OCI-LY1 (cell line): Measurements from ENCODE around the gene SQOR.

ENCODE experiments used
- H2AFZ ChIP-seq: fragments of 200-600 bp; sonication (generic), shearing (Covaris generic); 2 replicates; pipeline ENCODE4 v1.6.0; 2014; ENCODE audit warnings: antibody characterized with exemption, mild to moderate bottlenecking, low read length
- H3F3A ChIP-seq: fragments of 200-600 bp; sonication (generic), shearing (Covaris generic); 2 replicates; pipeline ENCODE4 v1.6.0; 2014; ENCODE audit warnings: mild to moderate bottlenecking, antibody characterized with exemption, low read length, moderate library complexity; ENCODE audit not compliant: insufficient read depth
- H3K27ac ChIP-seq: fragments of 200-600 bp; sonication (generic); 2 replicates; pipeline ENCODE4 v1.5.1; 2014; ENCODE audit warnings: low read length, mixed run types, mild to moderate bottlenecking, low read depth; ENCODE audit not compliant: poor library complexity, severe bottlenecking
- H3K27me3 ChIP-seq: fragments of 200-600 bp; sonication (generic); 2 replicates; pipeline ENCODE4 v1.6.0; 2014; ENCODE audit warnings: antibody characterized with exemption, mild to moderate bottlenecking, low read length, moderate library complexity; ENCODE audit not compliant: insufficient read depth
- H3K36me3 ChIP-seq: fragments of 200-600 bp; sonication (generic); 2 replicates; pipeline ENCODE4 v1.6.1; 2014; ENCODE audit warnings: mild to moderate bottlenecking, antibody characterized with exemption, low read length, moderate library complexity, mixed read lengths; ENCODE audit not compliant: insufficient read depth
- H3K4me1 ChIP-seq: fragments of 200-600 bp; sonication (generic); 2 replicates; pipeline ENCODE4 v1.5.1; 2014; ENCODE audit warnings: mild to moderate bottlenecking, low read length, moderate library complexity; ENCODE audit not compliant: insufficient read depth, severe bottlenecking
- H3K4me2 ChIP-seq: fragments of 200-600 bp; sonication (generic), shearing (Covaris generic); 2 replicates; pipeline ENCODE4 v1.6.1; 2014; ENCODE audit warnings: low read length
- H3K4me3 ChIP-seq: fragments of 200-600 bp; sonication (generic); 2 replicates; pipeline ENCODE4 v1.5.1; 2014; ENCODE audit warnings: low read length, low read depth, mild to moderate bottlenecking, mixed read lengths; ENCODE audit not compliant: poor library complexity, severe bottlenecking
- H3K79me2 ChIP-seq: fragments of 200-600 bp; shearing (Covaris generic); 2 replicates; pipeline ENCODE4 v1.6.1; 2016; ENCODE audit warnings: mixed run types, low read length, mixed read lengths; ENCODE audit not compliant: insufficient read depth
- H3K9ac ChIP-seq: fragments of 200-600 bp; sonication (generic), shearing (Covaris generic); 2 replicates; pipeline ENCODE4 v1.6.1; 2014; ENCODE audit warnings: mild to moderate bottlenecking, low read length, mixed read lengths
- H3K9me2 ChIP-seq: fragments of 200-600 bp; sonication (generic), shearing (Covaris generic); 2 replicates; pipeline ENCODE4 v1.6.1; 2014; ENCODE audit warnings: low read depth, mild to moderate bottlenecking, low read length, mixed read lengths
- H3K9me3 ChIP-seq: fragments of 200-600 bp; shearing (Covaris generic); 2 replicates; pipeline ENCODE4 v1.6.1; 2014; ENCODE audit warnings: low read length, mixed read lengths
- H4K20me1 ChIP-seq: fragments of 200-600 bp; sonication (generic), shearing (Covaris generic); 2 replicates; pipeline ENCODE4 v1.6.0; 2016; ENCODE audit warnings: mild to moderate bottlenecking, low read length; ENCODE audit not compliant: insufficient read depth
- EZH2 ChIP-seq: fragments of 200-600 bp; sonication (generic), shearing (Covaris generic); IDR thresholded peaks from 2 replicates; pipeline ENCODE4 v1.8.0; 2017; ENCODE audit warnings: borderline replicate concordance, mixed run types, mild to moderate bottlenecking, antibody characterized with exemption, low read length, moderate library complexity, mixed read lengths
- TF ChIP-seq, protein P1 (sequence below): fragments of 200-600 bp; sonication (generic), shearing (Covaris generic); IDR thresholded peaks from 2 replicates; pipeline ENCODE4 v1.5.1; 2017; ENCODE audit warnings: mild to moderate bottlenecking, antibody characterized with exemption, low read length, moderate library complexity, mixed read lengths

SQOR gene

DNA sequence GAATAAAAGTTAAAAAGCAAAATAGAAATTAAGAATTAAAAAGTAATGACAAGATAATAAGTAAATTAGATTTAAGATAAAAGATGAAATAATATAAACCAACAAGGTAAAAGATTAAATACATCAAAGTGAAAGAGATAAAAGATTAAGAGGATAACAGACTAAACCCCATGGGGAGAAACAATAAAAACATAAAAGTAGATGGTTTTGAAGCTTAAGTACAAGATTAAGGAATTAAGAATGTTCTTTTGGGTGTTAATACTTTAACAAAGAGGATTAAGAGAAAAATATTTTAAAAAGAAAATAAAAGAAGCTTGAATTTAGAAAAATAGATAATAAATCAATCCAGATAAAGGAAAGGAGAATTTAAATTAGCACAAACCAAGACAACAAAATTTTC is 85.4 kb downstream of the SQOR start:
- Histone ChIP-seq H3K9me3 (no peaks in the 10 kb centered on the region), H4K20me1 (no peaks in the 10 kb centered on the region), H3K79me2 (no peaks in the 10 kb centered on the region), H3K27me3 (no peaks in the 10 kb centered on the region), H2AFZ (no peak overlapping the region), H3K4me2 (no peak overlapping the region), H3F3A (no peaks in the 10 kb centered on the region), H3K9ac (no peak overlapping the region), H3K9me2 (no peaks in the 10 kb centered on the region), H3K36me3 (no peaks in the 10 kb centered on the region), H3K27ac (no peak overlapping the region), H3K4me1 (no peaks in the 10 kb centered on the region), H3K4me3 (no peak overlapping the region)
- TF ChIP-seq EZH2 = no peak
- TF ChIP-seq, protein P1, sequence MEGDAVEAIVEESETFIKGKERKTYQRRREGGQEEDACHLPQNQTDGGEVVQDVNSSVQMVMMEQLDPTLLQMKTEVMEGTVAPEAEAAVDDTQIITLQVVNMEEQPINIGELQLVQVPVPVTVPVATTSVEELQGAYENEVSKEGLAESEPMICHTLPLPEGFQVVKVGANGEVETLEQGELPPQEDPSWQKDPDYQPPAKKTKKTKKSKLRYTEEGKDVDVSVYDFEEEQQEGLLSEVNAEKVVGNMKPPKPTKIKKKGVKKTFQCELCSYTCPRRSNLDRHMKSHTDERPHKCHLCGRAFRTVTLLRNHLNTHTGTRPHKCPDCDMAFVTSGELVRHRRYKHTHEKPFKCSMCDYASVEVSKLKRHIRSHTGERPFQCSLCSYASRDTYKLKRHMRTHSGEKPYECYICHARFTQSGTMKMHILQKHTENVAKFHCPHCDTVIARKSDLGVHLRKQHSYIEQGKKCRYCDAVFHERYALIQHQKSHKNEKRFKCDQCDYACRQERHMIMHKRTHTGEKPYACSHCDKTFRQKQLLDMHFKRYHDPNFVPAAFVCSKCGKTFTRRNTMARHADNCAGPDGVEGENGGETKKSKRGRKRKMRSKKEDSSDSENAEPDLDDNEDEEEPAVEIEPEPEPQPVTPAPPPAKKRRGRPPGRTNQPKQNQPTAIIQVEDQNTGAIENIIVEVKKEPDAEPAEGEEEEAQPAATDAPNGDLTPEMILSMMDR = no peak

DNA sequence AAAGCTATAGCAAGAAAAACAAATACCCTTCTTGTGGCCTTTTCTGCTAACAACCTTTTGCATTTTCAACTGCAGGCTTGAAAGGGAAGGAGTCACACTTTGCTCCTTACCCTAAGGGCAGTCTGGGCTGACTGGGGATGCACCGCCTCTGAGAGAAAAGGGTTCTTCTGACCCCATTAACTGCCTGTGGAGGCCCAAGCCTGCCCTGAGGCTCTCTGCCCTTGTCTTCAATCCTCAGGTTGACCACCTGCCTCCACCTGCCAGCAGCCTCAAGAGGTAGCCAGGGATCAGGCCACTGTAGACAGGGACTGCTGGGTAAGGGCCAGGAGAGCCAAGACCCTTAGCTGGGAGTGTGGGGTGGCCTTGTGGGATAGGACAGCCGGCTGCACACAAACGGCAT is 93.8 kb downstream of the SQOR start:
- Histone ChIP-seq H3K27me3 (no peaks in the 10 kb centered on the region), H3K9me3 (no peaks in the 10 kb centered on the region), H3K9me2 (no peaks in the 10 kb centered on the region), H3K4me1 (no peaks in the 10 kb centered on the region), H4K20me1 (no peaks in the 10 kb centered on the region), H3K4me3 (no peak overlapping the region), H3K9ac (no peak overlapping the region), H3K79me2 (no peaks in the 10 kb centered on the region), H2AFZ (no peak overlapping the region), H3K27ac (no peak overlapping the region), H3K36me3 (no peaks in the 10 kb centered on the region), H3F3A (no peaks in the 10 kb centered on the region), H3K4me2 (no peak overlapping the region)
- TF ChIP-seq, protein P1 = no peak
- no peak for TF ChIP-seq EZH2

DNA sequence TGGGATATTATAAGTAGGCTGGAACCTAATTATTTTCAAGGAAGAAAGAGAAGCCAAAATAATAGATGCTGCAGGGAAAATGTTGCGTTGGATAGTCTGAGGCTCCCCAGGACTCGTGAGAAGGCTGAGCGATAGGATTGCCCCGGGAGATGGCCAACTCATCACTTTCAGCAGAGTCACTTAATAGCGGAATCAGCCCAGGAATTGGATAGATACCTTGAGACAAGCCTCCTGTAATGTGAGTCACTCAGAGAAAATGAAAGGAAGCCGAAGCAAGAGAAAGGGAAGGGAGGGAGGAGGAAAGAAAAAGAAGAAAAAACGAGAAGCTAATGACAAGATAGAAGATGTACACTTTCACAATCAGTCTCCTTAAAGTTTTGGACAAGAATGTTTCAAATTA is 94.3 kb downstream of the SQOR start:
- Histone ChIP-seq H3F3A (no peaks in the 10 kb centered on the region), H4K20me1 (no peaks in the 10 kb centered on the region), H3K4me1 (no peaks in the 10 kb centered on the region), H3K36me3 (no peaks in the 10 kb centered on the region), H2AFZ (no peak overlapping the region), H3K9me2 (no peaks in the 10 kb centered on the region), H3K9me3 (no peaks in the 10 kb centered on the region), H3K27me3 (no peaks in the 10 kb centered on the region), H3K79me2 (no peaks in the 10 kb centered on the region), H3K4me3 (no peak overlapping the region), H3K9ac (no peak overlapping the region), H3K27ac (no peak overlapping the region), H3K4me2 (no peak overlapping the region)
- TF ChIP-seq EZH2 = no peak
- TF ChIP-seq, protein P1 = no peak
